ENCODE measurements around the gene PGAM2. TPM values are rescaled to one million over a fixed set of nuclear protein-coding genes. Genes with fewer than 3 reads are reported as not detected.
"Not testable (repeated sequence)": the region's sequence is repeated elsewhere in the genome, so short reads cannot be mapped to it uniquely, and the experiment has no call there.

PGAM2 gene
- total RNA-seq, 3 donors from 2014 or later, result 0.84 to 1.4 (median 0.96) TPM

DNA sequence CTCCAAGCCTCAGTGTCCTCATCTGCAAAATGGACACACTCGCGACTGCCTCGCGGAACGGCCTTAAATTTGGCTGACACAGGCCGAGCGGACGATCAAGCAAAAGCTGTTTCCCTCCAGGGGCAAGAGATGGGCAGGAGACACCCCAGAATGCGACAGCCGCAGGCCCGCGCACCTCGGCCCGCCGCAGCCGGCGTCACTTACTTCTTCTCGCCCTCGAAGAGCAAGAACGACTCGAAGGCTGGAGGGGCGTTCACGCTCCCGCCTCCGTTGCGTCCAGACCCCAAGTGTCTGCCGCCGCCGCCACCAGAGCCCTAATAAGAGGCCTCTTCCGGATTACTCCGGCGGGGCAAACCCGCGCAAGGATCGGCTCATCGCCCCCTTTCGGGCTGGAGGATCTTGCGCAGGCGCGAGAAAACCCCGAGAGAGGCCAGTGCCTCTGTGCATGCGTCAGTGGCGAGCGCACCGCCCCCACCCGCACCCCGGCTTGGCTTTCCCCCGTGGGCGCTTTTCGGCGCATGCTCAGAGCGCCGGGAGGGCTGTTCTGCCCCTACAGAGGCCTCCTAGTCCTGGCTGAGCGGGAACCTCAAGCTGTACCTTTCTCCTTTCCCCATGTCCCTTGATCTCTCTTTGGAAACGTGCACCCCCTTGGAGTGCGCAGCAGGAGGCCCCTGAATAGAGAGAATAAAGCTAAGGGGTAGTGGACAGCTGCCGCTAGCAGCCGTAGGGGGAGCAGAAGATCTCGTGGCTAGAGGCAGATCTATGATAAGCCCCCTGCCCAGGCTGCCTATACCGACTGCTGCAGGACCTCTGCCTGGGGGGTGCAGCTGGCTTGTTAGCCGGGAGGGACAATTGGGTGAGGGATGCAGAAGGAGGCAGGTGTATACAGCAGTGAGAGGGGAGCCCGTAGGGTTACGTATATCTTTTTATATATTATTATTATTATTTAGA, 46.2 kb downstream of the PGAM2 start:
- H3K36me3 ChIP-seq (ENCODE audit: low read depth); intact Hi-C loops (cut with DNase I, micrococcal nuclease); H3K9me3 ChIP-seq: not testable (repeated sequence)
- ATAC-seq (peak; percentile 98), DNase-seq (peak; percentile 98 to 99 (median 98))
- peak overlapping the region; percentile 74 for H3K4me3 ChIP-seq
- peaks cover 12% of the 10 kb centered on the region for H3K4me1 ChIP-seq (ENCODE audit: low read depth)
- TF ChIP-seq CTCF (IDR thresholded peaks at IDR 0.05), result peak; percentile 76

DNA sequence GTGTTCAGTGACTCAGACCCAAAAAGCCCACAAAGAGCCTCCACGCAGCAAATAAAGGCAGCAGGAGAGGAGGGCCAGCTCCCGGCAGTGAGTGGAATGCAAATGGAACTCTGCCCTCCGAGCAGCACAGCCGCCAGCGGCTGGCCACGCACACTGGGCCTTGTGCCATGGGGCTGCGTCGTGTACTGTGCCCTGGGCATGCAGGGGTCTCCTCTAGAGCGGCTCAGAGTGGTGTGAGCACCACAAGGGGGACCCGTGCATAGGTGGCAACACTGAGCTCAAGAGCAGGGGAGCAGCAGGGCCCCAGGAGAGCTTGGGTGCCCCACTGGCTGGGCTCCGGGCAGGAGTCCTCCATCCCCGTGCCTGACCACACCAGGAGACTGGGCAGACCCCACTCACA, 50.3 kb downstream of the PGAM2 start:
- H3K36me3 ChIP-seq (ENCODE audit: low read depth); intact Hi-C loops (cut with DNase I, micrococcal nuclease); H3K4me3 ChIP-seq; H3K9me3 ChIP-seq; DNase-seq; ATAC-seq: not testable (repeated sequence)
- peaks cover 12% of the 10 kb centered on the region for H3K4me1 ChIP-seq (ENCODE audit: low read depth)

Small RNA genes lying within 50 kb of the gene (microRNA-seq; reads per million reads assigned to microRNA genes)
- gene MIR6837 (0.70 reads per million), gene MIR6838 (0.70 reads per million)

Other genes starting within 250 kb of the PGAM2 start
- gene MRPS24, start 196.1 kb downstream of the PGAM2 start, total RNA-seq, result 10 to 100 TPM; 86.4 to 93.1 (median 90.2) TPM
- 10 to 100 TPM; 51.0 to 64.8 (median 60.4) TPM for gene URGCP, start 159.0 kb downstream of the PGAM2 start, total RNA-seq
- 10 to 100 TPM; 11.5 to 20.7 (median 11.8) TPM for gene UBE2D4, start 139.1 kb downstream of the PGAM2 start, total RNA-seq
- not detected for gene SPDYE1, start 67.7 kb downstream of the PGAM2 start, total RNA-seq
- 10 to 100 TPM; 84.2 to 91.2 (median 89.8) TPM for gene DBNL, start 20.9 kb downstream of the PGAM2 start, total RNA-seq
- 10 to 100 TPM; 27.0 to 33.7 (median 28.1) TPM for gene POLM, start 17.0 kb upstream of the PGAM2 start, total RNA-seq
- 100 to 1,000 TPM in 1 of 3 donors, 10 to 100 TPM in 2; 14.1 to 130 (median 42.2) TPM for gene AEBP1, start 38.8 kb upstream of the PGAM2 start, total RNA-seq
- 10 to 100 TPM; 51.5 to 57.0 (median 52.0) TPM for gene POLD2, start 58.0 kb upstream of the PGAM2 start, total RNA-seq
- gene MYL7, start 75.8 kb upstream of the PGAM2 start, total RNA-seq, result 1 to 10 TPM in 1 of 3 donors, not detected in 2; 2.0 TPM
- under 1 TPM in 1 of 3 donors, not detected in 2; 0.17 TPM for gene GCK, start 123.9 kb upstream of the PGAM2 start, total RNA-seq
- 10 to 100 TPM; 72.0 to 79.5 (median 79.0) TPM for gene YKT6, start 135.4 kb upstream of the PGAM2 start, total RNA-seq